Stimulated activated CD8-positive, alpha-beta memory T cell treated with anti-CD3 and anti-CD28 coated beads, Interleukin-2, amount 100 ng/mL, for 1 hour (primary cell): ENCODE results near the gene CD247.
"Not testable (repeated sequence)": the region's sequence is repeated elsewhere in the genome, so short reads cannot be mapped to it uniquely, and the experiment has no call there.

Source experiments
- DNase-seq, 2 donors: peaks; one replicate each; pipeline ENCODE4 v3.0.0-alpha.2; 2020; ENCODE audit warnings: low read depth in 2 of 2

CD247 gene

DNA sequence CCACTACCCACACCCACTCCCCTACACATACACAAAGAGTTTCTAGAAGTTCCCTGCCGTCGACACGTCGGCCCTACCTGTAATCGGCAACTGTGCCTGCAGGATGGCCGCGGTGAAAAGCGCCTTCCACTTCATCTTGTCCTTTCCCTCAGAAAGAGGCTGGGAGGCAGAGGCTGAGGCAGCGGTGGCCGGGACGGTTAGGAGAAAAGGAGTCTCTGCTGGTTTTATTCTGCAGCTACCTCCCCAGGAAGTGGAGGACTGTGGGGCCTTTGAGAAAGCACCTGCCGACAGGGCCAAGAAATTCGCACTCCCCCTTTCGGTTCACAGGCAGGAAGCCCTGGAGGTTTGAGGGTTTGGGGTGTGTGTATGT, at the start of gene CD247:
CD247 (minus strand) TSS at position 199 of the 370 bp plus-strand sequence; CDS start at position 135, 64 bp downstream.
- peak; percentile 50 to 54 for DNase-seq

DNA sequence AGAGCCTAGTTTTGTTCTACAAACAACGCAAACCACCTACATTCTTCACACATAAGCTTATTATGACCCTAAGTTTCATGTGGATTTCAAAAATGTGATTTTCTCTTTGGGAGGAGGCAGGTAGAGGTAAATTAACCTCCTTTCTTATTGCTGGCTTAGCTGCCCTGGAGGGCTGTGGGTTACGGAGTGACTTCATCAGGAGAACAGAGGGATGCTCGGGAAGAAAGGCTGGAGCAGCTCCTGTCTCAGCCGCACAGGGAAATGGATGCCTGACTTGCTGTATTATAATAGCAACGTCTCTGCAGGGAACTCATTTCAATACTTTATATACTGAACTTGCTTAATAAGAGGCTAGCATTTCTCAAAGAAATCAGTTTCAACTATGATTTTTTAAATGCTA, 49.3 kb upstream of the CD247 start:
- DNase-seq, result no peak

DNA sequence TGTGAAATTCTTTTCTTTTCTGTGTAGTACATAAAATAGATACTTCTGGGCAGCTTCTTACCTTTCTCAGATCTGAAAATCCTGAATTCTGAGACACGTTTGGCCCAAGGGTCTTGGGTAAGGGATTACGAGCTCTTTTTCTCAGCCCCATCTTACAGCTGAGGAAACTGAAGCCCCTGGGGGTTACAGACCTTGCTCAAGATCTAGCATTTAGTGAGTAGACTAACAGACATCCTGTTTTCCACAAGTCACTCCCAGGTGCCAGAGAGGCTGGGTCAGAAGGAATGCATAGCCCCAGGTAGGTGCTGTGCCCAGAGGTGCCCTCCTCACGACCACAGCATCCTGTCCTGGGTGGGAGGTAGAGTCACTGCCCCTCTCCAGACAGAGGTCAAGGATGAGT, 48.4 kb upstream of the CD247 start:
- no peak for DNase-seq

DNA sequence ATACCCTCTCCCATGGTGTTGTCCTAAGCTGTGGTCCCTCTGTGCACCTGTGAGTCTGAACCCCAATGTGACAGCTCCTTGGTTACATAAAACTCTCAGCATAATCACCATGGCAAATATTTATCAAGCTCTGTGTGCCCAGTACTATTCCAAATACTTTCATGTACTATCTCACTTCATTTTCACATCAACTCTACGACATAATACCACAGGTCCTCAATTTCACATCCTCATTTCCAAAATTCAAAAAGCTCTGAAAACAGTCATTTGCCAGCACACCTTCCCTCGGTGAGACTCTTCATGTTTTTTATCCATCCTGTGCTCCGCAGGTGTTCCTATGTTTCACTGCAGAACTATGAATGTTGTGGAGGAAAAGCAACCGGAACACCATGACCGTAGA, 47.6 kb upstream of the CD247 start:
- DNase-seq, result no peak

DNA sequence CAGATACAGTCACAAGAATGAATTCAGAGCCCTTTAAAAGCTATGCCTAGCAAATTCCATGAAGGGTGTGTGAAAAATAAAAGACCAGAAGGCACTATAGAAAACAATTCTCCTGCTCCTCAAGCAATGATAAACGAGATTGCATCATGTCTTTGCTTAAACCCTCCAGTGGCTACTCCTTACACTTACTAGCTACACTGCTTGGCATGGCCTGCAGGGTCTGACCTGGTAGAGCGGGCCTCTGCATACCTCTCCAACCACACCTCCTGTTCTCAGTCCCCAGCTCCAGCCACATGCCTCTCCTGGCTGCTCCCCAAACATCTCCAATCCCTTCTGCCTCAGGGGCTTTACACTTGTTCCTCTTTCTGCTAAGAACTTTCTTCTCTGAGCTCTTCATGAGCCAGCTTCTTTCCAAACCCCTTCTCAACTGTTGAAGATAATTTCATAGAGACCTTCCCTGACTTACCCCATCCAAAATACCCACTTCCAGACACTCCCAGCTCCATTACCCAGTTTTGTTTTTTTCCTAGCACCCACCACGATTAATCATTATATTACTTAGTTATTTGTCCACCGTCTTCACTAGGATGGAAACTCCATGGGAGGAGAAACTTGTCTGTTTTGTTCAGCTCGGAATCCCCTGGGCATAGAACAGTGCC, 46.4 kb upstream of the CD247 start:
- no peak for DNase-seq

DNA sequence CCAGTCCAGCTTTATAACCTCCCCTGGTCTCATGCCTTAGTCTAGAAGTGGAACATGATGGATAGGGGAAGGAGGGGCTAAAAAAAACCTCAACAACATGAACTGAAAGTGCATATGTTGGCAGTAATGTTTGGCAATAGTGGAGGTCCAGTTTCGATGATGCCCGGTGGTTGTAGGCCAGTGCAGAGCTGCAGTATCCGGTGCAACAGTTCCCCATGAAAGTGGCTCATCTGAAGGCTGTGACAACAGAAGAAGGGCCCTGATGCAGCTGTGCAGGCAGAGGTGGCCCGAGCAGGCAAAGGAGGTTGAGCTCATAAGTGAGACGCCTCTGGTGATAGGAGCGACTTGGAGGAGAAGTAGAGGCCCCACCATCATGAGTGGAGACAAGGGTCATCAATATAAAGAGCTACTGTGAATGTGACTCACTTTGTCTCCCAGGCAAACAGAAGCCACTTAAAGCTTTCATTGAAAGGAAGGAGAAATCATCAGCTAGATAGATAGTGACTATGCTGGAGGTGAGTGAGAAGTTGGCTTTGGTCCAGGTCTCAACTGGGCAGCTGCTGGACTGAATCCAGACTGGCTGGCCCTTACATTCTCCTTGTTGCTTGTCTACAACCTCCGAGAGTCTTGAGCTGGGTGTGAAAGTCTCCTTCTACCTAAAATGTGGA, 45.4 kb upstream of the CD247 start:
- no peak for DNase-seq

DNA sequence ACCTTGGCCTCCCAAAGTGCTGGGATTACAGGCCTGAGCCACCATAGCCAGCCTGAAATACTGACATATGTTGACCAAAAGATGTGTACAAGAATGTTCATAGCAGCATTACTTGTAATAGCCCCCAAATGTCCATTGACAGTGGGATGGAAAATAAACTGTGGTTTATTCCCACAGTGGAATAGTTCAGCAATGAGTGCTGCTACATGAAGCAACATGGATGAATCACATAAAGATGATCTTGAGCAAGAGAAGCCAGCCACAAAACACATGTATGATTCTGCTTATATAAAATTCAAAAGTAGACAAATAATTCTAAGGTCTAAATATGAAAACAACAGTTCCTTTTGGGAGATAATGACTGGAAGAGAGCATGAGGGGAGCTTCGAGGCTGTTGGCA, 44.4 kb upstream of the CD247 start:
- no peak for DNase-seq

DNA sequence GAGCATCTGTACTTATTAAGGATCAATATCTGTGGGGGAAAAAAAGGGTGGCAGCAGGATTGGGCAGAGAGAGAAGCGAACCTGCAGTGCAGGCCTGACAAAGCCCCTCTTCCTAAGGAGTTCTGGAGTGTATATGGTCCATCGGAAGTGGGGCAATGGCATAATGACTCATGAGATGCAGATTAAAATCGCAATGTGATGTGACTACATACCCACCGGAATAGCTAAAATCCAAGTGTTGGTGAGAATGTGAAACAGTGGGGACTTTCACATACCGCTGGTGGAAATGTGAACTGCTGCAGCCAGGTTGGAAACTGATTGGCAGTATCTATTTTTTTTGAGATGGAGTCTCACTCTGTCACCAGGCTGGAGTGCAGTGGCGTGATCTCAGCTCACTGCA, 43.4 kb upstream of the CD247 start:
- no peak for DNase-seq

DNA sequence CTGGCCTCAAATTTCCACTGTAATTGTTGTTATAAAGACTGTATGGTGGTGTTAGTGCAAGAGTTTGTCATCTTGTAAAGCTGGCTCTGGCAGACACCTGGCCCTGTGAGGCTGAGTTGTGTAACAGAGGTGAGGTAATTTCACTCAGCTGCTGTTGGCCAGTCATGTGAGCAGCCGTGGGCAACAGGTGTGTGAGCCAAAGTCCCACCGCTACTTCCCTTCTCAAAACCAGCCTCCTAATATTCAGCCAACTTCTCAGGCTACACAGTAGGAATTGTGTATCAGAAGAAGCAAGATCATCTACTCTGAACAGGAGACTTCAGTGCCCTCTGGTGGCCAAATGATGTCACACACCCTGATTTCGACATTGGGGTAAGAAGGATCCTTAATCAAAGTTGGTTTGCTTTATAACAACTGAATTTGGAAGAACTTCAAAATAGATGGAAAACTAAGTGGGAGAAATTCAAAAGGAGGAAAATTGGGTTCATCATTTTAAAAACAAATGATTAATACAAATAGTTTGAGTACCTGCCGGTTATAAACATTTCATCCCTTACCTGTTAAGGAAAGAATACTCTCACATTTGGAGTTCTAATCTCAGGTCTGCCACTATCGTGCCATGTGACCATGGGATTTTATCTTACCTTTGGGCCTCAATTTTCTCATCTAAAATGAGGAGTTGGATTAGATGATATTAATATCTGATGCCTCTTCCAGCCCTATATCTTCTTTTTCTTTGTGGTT, 37.8 kb upstream of the CD247 start:
- peak; percentile 53 to 60 for DNase-seq

DNA sequence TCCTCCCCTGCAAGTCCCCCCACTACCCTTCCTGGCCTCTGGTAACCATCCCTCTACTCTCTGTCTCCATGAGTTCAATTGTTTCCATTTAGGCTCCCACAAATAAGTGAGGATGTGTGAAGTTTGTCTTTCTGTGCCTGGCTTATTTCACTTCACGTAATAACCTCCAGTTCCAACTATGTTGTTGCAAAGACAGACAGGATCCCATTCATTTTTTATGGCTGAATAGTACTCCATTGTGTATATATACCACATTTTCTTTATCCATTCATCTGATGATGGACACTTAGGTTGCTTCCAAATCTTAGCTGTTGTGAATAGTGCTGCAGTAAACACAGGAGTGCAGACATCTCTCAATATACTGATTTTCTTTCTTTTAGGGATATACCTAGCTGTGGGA, 36.7 kb upstream of the CD247 start:
- not testable (repeated sequence) for DNase-seq

DNA sequence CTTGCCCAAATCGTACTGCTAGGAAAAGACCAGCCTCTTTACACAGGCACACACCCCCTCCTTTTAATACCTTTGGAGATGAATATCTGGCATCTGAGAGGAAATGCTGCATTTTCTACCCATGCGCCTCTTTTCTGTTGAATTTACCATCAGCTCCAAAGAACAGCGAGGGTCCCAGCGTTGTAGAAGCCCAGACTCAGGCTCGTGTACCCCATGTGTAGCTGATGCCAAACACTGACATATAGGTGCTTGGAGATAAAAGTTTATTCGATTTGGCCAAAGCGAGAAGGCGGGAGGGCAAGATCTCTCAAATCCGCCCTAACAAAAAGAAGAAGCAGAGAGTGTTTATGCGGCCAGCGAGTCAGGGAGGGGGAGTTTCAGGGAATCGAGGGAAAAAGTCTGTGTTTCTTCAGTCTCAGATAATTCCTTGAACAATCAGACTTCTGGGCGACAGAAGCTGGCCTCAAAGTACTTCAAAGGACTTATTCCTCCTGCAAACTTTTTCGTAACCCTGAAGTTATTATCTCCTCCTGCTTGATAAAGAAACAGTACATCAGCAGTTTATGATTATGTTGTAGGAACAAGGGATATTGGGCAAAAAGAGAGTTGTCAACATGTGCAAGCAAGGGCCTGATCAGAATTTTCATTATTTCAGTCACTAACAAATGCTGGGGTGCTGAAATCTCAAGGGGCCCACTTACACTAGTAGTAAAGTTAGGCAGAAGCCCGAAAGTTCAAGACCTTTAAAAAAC, 35.9 kb upstream of the CD247 start:
- DNase-seq, result no peak

DNA sequence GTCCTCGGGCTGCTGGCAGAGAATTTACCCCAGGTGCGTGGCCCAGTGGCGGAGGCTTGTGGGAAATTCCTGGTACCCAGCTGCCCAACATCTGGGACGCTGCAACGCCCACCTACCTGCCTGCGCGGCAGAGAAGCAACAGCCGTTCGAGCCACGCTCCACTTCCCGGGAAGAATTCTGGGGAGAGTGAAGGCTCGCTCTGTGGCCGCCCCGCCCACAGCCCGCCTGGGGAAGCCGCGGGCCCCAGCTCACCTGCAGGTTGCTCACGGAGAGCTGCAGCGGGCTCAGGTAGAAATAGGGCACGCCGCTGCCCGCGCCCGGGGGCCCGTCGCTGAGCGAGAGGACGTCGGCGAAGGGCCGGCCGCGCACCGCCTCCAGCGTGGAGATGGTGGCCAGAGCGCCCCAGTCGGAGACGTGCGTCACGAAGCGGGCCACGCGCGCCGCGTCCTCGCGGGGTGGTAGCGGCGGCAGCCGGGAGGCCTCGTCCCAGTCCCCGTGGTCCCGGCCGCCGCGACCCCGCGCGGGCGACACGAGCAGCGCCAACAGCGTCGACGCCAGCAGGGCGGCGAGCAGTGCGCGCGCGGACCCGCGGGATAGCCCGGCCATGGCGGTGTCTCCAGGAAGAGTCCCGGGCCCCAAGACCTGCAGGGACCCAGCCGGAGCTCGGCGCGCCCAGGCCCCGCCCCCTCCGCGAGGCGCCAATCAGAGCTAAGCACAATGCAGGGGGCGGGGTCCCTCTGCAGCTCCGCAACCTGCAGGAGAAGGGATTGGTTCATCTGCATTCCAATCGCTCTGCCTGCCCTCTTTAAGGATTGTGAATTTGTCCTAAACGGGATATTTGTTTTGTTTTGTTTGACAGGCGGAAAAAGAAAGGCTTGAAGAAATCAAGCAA, 35.1 kb upstream of the CD247 start, which contains the start of gene CREG1:
CREG1 (minus strand) TSS at position 627 of the 892 bp plus-strand sequence.
- peak; percentile 75 to 79 for DNase-seq

DNA sequence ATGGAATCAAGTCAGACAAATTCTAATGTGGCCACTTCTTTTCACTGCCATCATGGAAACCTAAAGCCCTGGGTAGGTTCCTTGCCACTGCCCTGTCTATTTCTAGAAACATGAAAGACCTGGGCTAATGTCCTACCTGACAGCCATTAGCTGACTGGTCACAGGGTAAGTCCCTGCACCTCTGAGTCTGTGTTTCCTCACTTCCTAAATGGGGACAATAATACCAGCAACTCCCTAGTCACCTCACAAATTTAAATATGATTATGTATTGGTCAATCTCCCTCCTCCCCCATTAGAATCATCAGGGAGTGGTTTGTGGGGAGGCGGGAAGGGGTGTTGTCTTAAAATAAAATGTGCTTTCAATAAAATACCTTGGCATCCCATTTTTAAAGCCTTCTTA, 33.0 kb upstream of the CD247 start:
- no peak for DNase-seq

DNA sequence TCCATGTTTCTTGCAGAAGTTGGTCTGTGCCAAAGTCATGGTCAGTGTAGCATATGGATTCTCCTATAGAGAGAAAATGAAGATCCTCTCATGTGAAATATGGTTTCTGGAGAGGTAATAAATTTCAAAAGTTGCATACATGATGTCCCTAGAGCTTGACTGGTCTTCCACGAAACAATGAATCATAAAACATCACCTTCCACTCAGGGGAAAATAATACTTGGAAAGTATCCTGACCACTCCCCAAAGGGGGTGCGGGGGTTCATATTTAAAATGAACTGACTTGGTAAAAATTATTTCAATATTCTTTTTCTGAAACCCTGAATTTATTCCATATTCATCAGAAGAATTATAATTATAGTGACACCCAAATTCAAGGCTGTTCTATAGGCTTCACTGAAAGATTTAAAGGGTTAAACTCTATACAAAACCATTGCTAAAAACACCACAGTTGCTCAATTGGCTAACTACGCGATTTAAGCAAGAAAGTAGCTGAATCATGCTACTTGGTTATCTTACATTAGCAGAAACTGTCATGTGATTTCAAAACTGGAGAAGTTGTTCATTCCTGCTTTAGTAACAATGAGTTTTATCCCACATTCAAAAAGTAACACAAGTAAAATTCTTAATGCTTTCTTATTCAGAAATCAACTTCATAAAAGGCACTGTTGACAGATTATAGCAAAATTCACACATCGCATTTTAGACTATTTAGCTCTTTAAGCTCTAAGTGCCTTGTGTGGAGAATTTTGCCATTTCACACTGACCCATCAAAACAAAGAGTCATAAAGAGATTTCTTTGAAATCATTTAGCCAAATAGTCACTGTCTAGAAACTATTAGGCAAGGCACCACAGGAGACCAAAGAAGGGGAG, 30.0 kb upstream of the CD247 start:
- no peak for DNase-seq

DNA sequence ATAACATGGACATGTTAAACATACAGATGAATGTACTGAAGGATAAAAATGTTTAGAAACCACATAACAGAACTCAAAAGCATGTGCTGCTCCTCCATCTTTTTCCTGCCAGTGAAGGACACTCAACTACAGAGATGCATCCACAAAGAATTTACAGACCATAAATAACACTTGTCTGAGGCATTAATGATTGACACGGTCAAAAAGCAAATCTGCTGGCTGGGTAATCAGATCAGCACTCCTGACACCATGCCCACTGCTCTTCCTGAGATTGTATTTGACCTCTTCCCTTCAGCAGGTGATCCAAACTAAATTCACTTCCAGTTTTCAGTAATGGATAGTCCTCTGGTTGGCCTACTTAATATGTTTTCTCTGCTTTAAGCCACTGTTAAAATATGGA, 28.6 kb upstream of the CD247 start:
- no peak for DNase-seq

DNA sequence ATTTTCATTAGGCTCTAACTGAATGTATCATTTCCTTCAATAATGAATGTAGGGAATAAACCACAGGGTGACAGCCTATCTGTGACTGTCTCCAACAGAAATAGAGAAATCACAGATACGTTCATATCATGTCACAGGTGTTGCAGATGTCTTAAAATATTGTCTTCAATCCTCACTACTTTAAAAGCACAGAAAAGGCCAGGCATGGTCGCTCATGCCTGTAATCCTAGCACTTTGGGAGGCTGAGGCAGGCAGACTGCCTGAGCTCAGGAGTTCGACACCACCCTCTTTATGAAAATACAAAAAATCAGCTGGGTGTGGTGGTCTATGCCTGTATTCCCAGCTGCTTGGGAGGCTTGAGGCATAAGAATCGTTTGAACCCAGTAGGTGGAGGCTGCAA, 27.0 kb upstream of the CD247 start:
- no peak for DNase-seq

DNA sequence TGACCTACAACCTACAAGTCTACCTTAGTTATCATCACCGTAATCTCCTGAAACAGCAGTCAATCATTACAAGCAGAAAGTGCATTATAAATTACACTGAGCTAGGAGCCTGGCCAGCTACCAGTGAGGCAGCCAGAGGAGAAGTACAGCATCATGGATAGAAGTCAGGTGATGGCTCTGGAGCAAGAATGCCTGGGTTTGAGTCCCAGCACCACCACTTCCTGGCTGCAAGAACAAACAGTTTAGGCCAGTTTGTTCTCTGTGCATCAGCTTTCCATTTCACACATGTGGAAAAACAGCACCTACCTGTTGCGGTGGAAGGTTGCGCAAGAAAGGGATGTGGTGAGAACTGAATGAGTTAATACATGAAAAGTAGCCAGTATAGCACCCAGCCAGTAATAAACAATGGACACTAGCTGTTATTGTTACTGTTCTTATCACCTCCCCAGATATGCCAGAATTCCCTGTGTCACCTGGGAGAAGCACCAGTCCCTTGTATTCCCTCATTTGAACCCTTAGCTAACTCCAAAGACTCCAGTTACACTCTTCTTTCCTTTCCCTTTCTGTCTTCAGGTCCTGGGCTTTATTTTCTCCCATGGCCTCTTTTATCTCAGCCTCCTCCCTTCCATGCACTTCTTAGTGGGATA, 26.2 kb upstream of the CD247 start:
- DNase-seq, result no peak

DNA sequence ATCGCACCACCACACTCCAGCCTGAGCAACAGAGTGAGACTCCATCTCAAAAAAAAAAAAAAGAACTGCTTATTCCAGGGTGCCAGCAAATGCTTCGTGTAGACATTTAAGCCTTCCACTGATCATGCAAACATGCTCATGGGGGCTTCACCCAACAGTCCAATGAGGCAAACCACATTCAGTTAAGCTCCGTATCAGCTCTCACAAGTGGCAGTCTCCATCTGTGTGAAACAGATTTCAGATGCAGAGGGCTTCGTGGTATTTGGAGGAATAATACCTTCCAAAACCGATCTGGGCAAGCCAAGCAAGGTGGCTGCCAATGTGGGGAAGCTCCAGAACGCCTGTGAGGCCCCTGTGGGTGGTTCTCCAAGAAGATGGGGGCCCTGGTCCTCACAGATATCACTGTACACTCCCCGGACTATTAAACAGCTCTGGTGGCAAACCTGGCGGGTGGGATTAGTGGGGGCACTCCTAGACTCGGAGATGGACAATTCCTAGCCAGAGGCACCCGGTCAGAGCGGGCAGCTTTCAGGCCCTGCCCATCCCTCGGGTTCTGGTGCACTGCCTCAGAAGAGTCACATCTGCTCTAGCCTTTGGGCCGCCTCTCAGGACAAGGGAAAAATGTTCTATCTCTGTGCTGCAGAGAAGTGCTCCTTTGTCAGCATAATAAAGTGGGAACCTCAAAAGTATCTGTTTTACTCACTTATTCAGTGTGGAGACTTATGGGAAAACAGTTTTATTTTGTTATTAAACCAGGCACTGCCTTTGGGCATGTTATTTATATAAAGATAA, 25.1 kb upstream of the CD247 start:
- no peak for DNase-seq
